NCI-H1092 treated with DMSO at 0.1 percent for 48 hours (cell line): Measurements from ENCODE around the gene PRDM10.
"Not testable (repeated sequence)": the region's sequence is repeated elsewhere in the genome, so short reads cannot be mapped to it uniquely, and the experiment has no call there.

Source experiments
- DNase-seq: peaks from one replicate; lab custom pipeline; 2025; lab: John Stamatoyannopoulos, UW

Gene PRDM10

DNA sequence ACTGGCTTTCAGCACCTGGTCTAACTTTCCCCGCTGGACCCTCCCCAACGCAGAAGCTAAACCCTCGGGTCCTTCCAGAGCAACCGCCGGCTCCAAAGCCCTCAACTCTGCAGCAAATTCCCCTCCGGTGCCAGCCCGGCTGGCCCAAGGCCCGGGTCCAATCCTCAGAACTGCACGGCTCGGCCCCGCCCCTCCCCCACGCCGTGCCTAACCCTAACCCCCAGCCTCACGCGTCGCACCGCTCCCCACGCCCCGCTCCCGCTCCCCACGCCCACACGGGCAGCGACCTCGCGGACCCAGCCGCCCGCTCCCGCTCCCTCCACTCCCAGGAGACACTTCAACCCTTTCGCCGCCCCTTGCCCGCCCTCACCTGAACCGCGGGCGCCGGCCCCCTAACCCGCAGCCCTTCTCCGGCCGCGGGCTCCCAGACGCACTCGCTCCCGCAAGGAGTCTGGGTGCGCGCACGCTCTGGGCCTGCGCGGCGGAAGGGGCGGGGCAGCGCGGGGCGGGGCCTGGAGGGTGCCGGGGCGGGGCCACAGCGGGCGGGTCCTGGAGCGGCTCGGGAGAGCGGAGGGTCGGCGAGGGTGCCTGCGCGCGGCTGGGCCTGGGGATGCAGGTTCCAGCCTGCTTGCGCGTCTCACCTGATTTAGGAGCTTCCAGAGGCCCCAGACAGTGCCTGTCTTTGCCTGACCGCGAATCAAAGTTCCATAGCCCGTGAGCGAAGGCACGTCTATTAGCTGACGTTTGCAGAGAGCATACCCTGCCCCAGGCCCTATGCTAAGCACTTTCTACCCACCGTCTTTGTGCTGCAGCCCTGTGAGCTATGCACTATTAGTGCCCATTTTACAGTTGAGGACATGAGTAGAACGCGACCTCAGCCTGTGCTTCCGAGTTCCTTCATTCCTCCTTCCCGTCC is 107.3 kb downstream of the PRDM10 start, which contains the start of gene NFRKB:
Gene NFRKB (minus strand): TSS at position 453 of the 916 bp plus-strand sequence. CDS start 2,729 bp downstream, outside the sequence.
- peak; percentile 83 for DNase-seq

DNA sequence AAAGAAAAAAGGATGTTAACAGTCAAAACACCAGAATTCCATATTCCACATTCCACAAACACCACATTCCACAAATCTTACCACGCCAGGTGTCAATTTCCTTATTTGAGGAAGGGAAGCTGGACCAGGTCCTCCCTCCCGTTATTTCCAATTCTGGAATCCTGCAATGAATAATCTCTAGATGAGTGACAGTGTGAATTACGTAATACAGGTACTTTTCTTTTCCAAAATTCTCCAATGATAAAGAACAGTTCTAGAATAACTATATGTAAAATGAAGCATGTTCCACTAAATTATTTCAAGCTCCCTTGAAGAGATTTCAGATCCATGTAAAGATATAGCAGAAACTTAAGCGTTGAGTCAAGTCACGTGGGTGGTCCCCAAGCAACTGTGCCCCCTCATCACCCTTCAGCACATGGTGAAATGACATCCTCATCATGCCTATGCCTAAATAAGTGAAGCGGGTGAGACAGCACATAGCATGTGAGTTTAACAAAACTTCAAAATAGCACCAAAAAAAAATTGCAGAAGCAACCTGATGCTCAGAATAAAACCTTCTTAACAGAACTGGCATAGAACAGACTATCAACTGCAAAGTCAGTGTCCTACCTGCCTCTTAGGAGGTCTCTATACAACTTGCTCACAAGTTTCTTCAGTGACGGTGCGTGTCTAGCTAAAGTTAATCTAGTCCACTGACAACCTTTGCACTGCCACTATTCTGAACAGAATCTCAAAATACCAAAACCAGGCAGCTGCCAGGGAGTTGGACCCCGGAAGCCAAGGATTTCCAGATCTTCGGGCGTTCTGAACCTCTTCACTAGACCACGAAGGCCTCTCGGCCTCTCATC is 108.1 kb downstream of the PRDM10 start:
- DNase-seq = peak; percentile 34

DNA sequence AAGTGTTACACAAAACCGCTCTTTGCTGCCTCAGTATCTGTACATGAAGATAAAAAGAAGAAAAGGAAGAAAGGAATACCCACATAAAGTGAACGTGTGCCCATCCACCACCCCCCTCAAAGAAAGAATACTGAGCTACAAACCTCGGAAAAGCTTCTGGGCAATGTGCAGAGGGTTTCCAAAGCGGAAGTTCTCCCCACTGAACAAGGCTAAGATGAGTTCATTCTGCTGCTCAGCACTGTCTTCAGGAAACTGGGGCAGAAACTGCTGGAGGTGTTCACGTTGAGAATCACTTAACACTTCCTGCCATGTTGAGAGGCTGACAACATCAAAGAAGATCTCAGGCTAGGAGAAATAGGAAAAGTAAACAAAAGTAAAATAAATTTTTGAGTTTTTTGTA is 114.2 kb downstream of the PRDM10 start:
- DNase-seq = no peak

DNA sequence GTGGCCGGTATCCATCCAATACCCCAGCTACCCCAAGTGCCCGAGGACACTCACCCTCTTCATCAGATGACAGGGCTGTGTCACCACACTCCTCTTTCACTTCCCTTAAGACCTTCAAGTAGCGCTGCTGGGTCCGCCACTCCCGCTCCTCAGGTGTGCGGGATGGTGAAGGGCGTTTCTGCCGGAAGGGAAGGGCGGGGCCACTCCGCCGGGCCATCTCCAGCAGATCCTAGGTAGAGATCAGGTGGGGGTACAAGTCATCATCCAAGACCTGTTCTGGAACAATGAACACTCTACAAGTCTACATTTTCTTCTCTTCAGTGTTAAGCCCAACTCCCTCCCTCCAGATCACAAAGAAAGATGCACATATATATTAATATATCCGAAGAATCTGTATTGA is 117.3 kb downstream of the PRDM10 start:
- no peak for DNase-seq

DNA sequence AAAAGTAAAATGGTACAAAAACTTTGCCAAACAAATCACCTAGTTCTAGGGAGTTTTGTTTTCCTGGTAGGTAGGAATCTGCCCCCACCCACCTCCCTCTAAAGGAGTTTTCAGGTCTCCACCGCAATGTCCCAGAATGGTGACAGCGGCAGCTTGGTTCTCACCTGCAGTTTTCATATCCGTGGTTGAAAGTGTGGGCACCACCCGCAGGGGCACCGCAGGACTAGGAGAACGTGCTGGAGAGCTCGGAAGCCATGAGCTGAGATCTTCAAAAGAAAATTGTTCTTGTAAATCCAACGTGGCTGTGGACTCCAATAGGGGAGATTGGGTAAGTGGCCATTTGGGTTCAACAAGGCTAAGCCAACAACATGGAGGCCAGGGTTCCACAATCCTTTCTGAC is 118.1 kb downstream of the PRDM10 start:
- DNase-seq = no peak

DNA sequence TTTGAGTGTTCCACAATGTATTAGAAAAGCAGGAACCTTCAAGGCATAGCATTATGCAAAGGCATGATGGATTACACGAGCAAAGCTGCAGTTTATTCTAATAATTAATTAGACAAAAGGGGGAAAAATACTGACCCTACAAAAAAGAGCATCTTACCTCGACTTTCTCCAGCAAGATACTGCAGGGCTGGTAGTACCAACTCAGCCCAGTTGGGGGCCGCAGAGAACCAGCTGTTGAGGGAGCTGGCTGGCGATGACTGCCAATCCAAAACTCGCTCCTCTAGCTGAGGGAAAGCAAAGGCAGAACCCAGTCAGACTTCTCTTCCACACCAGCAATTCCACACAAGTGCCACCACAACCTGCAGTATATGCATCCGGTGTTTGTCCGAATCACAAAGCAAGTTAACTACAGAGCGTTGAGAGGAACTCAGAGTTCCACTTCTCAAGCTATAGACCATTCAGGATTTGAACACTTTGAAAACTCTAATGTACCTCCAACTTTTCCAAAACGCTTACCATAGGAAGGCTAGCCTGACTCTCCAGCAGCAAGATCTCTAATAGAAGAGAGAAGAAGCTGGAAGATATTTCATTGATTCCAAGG is 121.0 kb downstream of the PRDM10 start:
- peak; percentile 1 for DNase-seq

DNA sequence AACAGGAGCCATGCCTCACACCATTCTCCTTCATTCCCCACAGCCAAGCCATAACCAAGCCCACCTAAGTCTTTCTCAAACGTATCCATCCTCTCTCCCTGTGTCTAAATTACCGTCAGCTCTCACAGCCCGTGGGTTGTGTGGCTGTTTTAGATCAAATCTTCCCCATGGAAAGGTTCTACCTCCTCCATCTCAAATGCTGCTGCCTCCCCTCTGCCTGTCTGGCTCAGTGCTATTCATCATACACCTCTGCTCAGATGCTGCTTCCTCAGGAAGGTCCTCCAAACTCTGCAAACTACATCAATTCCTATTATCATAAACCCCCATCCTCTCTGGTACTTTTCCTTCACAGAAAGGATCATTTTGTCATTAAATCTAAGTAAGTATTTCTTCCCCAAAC is 122.3 kb downstream of the PRDM10 start:
- no peak for DNase-seq

DNA sequence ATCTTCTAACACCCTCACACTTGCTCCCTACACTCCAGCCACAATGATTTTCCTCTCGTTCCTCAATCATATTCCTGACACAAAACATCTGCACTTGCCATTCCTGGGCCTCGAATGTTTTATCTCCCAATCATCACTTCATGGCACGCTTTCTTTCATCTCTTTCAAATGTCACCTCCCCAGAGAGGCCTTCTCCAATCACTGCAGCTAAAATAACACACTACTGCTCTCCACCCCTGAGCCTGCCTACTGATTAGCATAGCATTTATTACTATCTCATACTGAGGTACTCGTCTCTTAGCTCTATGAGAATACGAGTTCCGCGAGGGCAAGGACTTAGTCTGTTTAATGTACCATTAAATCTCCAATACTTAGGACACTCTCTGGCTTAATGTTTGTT is 130.7 kb downstream of the PRDM10 start:
- DNase-seq = no peak

DNA sequence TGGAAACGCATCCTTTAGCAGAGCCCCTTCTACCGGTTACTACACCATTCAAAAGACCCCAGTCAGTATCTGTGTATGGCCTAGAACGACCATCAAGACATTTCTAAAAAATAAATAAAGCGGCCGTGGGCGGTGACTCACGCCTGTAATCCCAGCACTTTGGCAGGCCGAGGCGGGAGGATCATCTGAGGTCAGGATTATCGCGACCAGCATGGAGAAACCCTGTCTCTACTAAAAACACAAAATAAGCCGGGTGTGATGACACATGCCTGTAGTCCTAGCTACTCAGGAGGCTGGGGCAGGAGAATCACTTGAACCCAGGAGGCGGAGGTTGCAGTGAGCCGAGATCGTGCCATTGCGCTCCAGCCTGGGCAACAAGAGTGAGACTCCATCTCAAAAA is 134.0 kb downstream of the PRDM10 start:
- not testable (repeated sequence) for DNase-seq

DNA sequence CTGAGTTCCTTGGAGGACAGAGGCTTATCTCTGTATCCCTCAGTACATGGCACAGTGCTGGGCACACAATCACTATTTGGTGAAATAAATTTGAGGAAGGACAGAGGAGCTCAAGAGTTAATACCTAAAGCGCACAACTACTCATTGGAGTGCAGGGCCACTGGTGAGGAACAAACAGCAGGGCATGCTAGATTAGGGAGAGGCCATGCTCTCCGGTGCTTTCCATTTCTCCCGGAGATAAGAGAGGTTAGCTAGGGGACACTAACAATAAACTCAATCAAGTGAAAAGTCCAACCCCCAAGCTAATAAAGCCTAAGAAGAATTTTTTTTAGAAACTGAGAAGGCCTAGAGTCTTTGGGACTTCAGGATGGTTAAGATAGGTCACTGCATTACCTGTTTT is 136.3 kb downstream of the PRDM10 start:
- DNase-seq = no peak

DNA sequence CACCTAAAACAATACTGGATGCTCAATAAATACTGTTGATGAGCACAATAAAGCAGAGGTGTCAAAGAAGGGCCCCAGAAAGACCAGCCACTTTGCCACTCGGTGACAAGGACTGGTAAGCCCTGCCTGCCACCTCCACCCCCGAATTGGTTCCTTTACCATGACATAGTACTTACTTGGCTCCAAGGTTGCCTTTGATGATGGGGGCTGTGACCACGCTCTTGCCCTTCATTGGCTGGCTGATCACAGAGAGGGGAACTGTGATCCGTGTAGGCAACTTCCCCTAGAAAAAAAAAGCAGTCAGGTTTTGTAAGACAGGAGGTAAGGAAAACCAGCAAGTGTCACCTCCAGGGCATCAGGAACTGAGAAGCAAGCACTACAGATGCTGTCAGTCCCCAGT is 136.9 kb downstream of the PRDM10 start:
- DNase-seq = no peak

DNA sequence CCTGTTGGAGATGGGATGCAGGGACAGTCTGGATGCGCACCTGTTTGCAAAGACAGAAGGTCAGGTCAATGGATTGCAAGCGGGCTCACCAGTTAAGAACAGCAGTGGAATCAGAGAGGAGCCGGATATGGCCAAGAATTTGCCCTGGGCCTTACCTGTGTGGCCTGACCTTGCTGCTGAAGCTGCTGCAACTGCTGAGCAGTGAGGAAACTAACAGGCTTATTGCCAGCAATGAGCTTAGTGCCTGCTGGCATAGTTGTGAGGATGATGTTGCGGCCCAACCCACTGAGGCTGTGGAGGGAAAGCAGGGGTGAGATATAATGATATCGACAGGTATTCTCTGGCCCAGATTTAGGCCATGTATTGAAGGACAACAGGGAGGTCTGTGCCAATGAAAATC is 137.8 kb downstream of the PRDM10 start:
- no peak for DNase-seq

DNA sequence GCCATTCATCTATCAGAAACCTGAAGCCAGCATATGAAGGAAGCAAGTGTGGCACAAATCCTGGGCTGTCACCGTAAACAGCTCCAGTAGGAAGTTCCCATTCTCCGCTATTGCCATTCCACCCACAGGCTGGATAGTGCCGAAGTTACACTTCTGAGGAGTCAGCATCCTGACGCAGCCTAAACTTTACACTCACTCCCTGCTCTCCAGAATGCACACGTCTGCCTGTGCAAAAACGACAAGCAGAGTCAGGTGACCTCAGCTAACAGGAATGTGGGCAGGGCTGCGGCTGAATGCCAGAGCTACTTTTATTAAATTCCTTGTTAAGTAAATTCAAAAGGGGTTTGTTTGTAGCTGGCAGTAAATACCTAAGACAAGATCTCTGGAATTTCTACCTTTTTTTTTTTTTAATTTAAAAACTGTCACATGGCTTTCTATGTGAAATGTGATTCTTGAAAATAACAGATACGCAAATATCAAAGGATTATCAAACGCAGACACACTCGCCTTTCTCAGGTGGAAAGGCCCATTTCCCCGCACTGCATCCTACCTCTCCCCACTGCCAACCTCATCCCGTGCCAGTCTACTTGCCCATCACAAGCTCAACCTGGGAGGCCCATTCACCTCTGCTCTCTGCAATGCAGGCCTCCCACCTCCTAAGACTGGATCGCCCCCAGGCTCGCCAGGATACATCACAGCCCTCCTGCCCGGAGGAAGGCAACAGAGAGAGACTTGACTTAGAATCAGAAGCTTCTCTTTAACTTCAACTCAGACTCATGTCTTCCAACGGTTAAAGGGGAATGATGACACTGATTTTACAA is 140.7 kb downstream of the PRDM10 start:
- DNase-seq = no peak

DNA sequence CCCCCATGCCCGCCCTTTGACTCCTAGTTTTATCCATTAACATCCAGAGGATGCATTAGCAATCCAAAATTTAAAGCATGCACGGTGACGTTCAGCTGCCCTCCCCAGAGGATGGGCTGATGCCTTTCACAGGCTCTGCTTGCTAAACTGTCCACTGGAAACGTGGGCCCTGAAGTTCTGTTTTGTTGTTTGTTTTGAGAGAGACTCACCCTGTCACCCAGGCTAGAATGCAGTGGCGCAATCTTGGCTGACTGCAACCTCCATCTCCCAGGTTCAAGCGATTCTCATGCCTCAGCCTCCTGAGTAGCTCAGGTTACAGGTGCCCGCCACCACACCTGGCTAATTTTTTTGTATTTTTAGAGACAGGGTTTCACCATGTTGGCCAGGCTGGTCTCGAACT is 146.6 kb downstream of the PRDM10 start:
- DNase-seq = no peak

DNA sequence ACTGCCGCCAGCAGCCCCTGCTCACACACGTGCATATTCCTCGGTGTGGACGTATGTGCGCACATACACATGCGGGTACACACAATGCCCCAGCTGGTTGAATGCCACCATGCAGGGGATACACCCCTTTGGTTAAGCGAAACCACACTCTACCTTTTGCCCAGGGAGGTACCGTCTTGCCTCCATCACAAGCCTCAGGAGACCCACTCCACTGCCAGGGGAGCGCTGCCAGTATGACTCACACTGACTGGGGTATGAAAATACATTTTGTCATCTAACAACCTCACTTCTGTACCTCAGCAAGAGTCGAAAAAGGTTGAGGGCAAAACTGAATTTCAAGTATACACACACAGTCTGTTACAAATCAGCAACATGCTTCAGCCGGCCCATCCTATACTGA is 147.5 kb downstream of the PRDM10 start:
- no peak for DNase-seq

DNA sequence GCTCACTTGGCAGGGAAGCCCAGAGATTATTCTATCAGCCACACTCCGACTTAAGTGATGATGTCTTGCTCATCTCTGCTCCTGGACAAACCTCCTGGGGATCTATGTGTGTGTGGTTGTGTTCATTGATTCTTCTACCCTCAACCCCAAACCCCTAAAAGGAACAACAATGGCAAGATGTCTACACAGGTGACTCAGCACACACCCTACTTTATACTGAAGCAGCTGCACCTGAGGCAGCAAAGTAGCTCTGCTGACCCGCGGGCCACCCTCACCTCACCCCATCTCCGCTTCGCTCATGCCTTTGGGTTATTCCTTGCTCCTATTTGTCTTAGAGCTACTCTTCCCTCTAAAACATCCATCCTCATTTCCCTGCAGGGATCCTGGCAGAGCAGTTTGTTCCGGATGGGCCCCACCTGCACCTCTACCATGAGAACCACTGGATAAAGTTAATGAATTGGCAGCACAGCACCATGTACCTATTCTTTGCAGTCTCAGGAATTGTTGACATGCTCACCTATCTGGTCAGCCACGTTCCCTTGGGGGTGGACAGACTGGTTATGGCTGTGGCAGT is 148.3 kb downstream of the PRDM10 start:
- DNase-seq = peak; percentile 42

DNA sequence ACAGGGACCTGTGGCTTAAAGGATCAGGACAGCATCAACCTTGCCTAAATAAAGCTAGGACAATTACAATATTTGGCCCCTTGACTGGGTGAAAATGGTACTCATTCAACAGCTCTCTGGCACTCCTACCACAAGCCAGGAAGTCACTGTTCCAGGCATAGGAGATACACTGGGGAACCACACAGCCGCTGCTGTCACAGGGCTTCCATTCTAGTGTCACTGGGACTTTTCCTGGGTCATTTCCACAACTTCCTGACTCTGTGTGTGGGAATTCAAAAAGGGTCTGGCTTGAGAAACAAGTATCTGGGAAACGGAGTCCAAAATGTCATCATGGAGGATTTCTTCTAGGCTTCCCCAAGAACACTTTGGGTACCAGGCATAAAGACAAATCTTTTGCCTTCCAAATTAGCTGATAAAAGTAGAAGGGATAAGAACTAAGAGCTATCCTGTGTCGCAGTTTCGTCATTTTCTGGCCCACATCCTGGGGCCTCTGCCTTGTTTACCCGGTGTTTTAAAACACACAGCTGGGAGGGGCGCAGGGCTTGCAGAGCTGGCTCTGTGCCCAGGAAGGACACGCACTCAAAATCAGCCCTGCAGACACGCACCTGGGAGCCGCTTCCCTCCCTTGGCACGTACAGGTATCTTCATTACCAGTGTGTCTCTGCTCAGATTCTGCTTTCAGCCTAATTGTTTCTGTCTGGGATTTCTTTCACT is 149.0 kb downstream of the PRDM10 start:
- peak; percentile 82 for DNase-seq

DNA sequence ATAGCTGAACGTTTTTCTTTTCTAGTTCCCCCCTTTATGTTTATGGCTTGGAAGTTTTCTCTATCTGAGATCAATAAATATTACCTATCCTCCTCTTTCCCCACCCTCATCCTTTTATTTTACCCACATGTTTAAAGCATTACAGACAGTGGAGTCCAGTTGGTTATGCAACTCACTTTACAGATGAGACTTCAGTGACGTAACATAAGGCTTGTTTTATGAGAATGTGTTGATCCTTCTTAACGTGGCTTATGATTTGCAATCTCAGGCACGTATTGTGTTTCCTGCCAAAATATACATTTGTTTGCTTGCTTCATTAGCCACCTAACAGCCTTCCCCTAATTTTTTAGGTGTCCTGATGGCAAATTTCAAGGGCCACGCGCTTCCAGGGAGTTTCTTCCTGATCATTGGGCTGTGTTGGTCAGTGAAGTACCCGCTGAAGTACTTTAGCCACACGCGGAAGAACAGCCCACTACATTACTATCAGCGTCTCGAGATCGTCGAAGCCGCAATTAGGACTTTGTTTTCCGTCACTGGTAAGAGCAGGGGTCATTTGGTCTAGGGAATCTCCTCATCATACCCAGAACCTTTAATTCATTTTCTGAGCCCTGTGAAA is 150.4 kb downstream of the PRDM10 start:
- no peak for DNase-seq
